DOHH2 (cell line): Measurements from ENCODE around the gene MKS1.

Source experiments
- CTCF ChIP-seq: fragments of 200-600 bp; sonication (generic); IDR thresholded peaks from one replicate; pipeline ENCODE4 v1.5.1; 2014; ENCODE audit warnings: antibody characterized with exemption, mild to moderate bottlenecking, low read depth, low read length; ENCODE audit not compliant: poor library complexity, severe bottlenecking
- EZH2phosphoT487 ChIP-seq: fragments of 200-600 bp; sonication (generic); IDR thresholded peaks from 2 replicates; pipeline ENCODE4 v1.6.1; 2017; ENCODE audit warnings: borderline replicate concordance, mild to moderate bottlenecking, antibody characterized with exemption, low read length, moderate library complexity, mixed read lengths

GRCh38 chr17:58208344-58208743 is 10.7 kb downstream of the MKS1 start:
- no peak for TF ChIP-seq CTCF
- TF ChIP-seq EZH2phosphoT487, result no peak
